Measurements from ENCODE around the gene DGCR8. TPM values are rescaled to one million over a fixed set of nuclear protein-coding genes. Genes with fewer than 3 reads are reported as not detected.
A peak's percentile ranks its signal among the peaks of the same experiment; 100 is the strongest.

Gene DGCR8
- total RNA-seq, 1 donor from 2014 or later = 42.2 TPM

DNA sequence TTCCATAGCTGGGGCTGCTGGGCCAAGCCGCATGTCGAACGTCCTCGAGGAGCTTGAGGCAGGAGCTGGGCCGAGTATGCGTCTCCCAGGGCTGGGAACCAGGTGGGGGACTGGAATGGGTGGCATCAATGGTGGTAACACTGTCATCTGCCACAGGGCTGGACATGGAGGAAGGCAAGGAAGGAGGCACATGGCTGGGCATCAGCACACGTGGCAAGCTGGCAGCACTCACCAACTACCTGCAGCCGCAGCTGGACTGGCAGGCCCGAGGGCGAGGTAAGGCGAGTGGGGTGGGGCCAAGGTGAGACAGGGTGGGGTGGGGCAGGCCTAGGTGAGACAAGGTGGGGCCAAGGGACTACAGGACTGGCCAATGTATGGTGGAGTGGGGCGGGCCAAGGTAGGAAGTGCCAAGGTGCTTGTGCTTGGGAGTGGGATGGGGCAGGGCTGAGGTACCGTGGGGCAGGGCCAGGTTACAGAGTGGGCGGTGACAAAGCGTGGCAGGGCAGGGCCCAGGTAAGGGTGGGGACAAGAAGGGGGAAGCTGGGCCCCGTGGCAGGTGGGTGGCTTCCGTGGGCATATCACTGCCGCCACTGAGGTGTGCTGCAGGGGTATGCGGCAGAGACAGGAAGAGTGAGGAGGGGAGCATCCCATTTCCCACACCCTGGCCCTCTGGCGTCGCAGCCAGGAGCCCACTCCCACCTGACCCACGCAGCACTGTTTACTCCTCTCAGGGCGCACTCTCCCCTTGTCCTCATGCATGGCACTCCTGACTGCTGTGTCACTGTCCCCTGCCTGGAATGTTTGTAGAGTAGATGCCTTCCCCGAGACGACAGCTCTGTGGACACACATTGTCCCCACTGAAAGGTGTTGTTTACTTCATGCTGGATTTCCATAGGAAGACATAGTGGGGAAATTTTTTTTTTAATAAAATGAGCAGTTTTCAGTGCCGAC is 27.5 kb upstream of the DGCR8 start:
- DNase-seq = no peak

GRCh38 chr22:20053407-20054033 is 26.5 kb upstream of the DGCR8 start:
- no peak for DNase-seq

DNA sequence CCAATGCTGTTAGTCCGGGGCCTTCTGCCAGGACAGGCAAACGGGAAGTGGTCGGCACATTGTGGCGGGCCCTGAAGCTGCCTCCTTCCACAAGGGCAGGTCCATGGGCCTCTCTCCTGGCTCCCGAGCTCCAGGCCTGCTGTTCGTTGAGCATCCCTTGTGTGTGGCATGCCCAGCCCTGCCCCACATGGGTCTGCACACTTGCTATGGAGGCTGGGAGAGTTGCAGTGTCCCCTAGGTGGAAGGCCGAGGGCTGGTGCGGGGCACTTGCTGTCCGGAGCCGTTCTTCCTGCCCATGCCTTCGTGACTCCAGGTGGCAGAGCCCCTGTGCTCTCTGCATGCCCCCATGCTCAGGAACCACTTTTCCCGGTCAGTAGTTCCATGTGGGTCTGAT is 26.0 kb upstream of the DGCR8 start:
- DNase-seq = no peak

DNA sequence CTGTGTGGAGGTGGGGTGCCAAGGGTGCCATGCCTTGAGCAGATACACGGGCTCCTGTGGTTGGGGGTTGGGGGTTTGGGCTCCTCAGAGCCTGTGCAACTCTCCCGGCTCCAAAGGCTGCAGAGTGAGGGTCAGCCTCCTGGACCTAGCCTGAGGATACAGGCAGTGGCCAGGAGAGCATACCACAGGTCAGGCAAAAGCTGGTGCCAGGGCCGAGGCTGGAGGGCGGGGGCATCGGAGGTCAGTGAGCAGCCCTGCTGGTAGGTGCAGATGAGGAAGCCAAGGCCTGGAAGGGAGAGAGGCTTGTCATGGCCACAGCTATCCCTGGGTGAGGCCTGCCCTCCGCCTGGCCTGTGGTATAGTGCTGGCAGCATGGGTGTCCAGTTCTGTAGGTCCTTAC is 25.6 kb upstream of the DGCR8 start:
- no peak for DNase-seq

GRCh38 chr22:20055144-20055543 is 24.9 kb upstream of the DGCR8 start:
- no peak for DNase-seq

DNA sequence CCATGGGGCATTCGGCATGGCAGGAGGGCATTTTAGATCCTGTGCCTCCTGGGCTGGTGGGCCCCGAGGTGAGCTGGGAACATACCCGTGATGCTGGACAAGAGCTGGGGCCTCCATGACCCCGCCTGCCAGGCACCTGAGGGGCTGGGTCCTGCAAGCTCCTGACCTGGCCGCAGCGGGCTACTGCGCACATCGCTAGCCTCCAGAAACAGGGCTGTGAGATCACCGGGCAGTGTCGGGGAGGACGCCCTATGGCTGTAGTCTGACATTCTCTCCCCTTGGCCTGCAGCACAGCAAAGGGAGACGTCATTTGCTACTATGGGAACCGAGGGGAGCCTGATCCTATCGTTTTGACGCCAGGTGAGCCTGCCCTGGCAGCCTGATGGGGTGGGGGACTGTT is 24.4 kb upstream of the DGCR8 start:
- DNase-seq = no peak

GRCh38 chr22:20056161-20056560 is 23.9 kb upstream of the DGCR8 start:
- DNase-seq = no peak

GRCh38 chr22:20056696-20057386 is 23.2 kb upstream of the DGCR8 start:
- DNase-seq = no peak

GRCh38 chr22:20057596-20058268 is 22.3 kb upstream of the DGCR8 start:
- peak; percentile 7 for DNase-seq

- no peak for DNase-seq
Observed at GRCh38 chr22:20058989-20059770, 20.9 kb upstream of the DGCR8 start.

- no peak for DNase-seq
Observed at GRCh38 chr22:20060700-20061480, 19.2 kb upstream of the DGCR8 start.

DNA sequence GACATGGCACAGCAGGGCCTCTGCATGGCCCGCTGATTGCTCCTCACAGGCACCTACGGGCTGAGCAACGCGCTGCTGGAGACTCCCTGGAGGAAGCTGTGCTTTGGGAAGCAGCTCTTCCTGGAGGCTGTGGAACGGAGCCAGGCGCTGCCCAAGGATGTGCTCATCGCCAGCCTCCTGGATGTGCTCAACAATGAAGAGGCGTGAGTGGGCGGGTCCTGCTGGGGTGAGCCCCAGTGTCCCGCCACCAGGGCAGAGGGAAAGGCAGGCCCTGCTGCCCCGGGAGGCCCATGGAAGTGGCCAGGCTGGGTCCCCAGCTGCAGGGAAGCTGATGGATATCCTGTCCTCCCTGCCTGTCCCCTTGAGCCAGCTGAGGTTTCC is 18.6 kb upstream of the DGCR8 start:
- no peak for DNase-seq

DNA sequence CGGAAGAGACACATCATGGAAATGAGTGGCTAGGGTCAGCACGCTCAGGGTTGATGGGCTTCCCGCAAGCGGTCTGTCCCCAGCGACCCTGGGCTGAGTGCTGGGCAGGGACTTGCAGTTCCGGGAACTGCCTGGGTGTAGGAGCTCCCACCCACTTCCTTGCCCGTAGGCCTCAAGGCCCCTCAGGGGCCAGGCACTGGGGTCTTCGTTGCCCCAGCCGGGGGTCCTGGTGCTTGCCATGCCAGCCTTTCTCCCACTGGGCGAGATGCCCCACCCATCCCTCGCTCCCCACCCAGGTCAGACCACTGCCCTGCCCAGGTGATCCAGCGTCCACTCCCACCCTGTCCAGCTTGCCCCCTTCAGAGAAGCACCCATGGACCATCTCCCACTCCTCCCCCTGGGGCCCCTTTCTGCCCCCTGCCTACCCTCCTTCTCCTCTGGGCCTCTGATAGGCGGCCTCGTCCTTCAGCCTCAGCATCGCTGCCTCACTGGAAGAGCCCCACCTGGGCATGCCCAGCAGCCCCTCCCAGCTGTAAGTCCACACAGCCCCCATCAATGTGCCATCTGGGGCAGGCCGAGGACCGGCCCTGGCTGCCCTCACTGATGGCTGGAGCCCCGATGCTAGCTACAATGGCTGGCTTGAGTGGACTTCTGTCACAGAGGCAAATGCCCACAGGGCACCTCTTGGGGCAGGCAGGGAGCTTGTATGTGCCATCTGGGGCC is 17.8 kb upstream of the DGCR8 start:
- DNase-seq = no peak

DNA sequence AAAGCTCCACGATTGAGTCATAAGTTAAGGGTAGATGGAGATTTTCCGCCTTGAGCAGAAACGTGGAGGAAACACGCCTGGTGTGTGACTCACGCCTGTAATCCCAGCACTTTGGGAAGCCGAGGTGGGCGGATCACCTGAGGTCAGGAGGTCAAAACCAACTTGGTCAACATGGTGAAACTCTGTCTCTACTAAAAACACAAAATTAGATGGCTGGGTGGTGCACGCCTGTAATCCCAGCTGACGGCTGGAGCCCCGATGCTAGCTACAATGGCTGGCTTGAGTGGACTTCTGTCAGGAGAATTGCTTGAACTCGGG is 17.3 kb upstream of the DGCR8 start:
- no peak for DNase-seq

- DNase-seq = no peak
Observed at GRCh38 chr22:20063271-20064139, 16.5 kb upstream of the DGCR8 start.

DNA sequence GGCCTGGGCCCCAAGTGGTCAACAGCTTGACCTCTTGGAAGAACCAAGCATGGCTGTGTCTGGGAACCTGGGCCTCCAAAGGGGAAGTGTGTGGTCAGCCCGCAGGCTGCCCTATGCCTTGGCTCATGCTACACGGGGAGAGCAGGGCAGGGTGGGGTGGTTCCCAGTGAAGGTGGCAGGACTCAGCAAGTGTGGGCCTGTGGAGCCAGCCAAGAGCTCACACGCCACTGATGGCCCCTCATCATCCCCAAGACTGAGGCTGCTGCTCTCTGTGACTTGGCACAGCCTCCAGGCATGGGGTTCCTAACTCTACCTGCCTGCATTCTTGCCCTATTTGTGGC is 15.9 kb upstream of the DGCR8 start:
- DNase-seq = no peak

DNA sequence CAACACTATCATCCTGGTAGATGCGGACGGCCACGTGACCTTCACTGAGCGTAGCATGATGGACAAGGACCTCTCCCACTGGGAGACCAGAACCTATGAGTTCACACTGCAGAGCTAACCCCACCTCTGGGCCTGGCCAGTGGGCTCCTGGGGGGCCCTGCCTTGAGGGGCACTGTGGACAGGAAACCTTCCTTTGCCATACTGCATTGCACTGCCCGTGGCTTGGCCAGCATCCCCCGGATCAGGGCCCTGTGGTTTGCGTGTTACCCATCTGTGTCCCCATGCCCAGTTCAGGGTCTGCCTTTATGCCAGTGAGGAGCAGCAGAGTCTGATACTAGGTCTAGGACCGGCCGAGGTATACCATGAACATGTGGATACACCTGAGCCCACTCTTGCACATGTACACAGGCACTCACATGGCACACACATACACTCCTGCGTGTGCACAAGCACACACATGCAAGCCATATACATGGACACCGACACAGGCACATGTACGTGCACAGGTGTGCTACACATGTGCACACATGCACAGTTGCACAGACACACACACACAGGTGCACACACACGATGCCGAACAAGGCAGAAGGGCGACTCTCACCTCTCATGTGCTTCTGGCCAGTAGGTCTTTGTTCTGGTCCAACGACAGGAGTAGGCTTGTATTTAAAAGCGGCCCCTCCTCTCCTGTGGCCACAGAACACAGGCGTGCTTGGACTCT is 15.3 kb upstream of the DGCR8 start:
- DNase-seq = no peak

- no peak for DNase-seq
Observed at GRCh38 chr22:20065896-20066616, 14.0 kb upstream of the DGCR8 start.

All from tongue (tissue), 2 donors.